ENCODE data around the gene MAP3K14. TPM values are rescaled to one million over a fixed set of nuclear protein-coding genes. Genes with fewer than 3 reads are reported as not detected.

The MAP3K14 gene
- total RNA-seq, 1 donor from 2014 or later, result 9.8 TPM

GRCh38 chr17:45220079-45220478 is 96.7 kb downstream of the MAP3K14 start:
- no peaks in the 10 kb centered on the region for H3K36me3 Mint-ChIP-seq
- peak overlapping the region; percentile 56 for H3K4me3 Mint-ChIP-seq
- H3K4me1 Mint-ChIP-seq, result peaks cover 6% of the 10 kb centered on the region
- no peak for TF ChIP-seq CTCF (IDR thresholded peaks at IDR 0.05; ENCODE audit: unreplicated experiment)
- H3K27me3 Mint-ChIP-seq (ENCODE audit: low read depth), result peaks cover 61% of the 10 kb centered on the region
- no peak for DNase-seq (ENCODE audit: low spot score in 2 of 2, unreplicated experiment in 2 of 2)
- no peak overlapping the region for H3K27ac Mint-ChIP-seq
- no peaks in the 10 kb centered on the region for H3K9me3 Mint-ChIP-seq

GRCh38 chr17:45218895-45219661 is 97.7 kb downstream of the MAP3K14 start:
- peak; percentile 98 for TF ChIP-seq CTCF (IDR thresholded peaks at IDR 0.05; ENCODE audit: unreplicated experiment)
- peak overlapping the region; percentile 34 for H3K4me3 Mint-ChIP-seq
- peak; percentile 70 to 95 for DNase-seq (ENCODE audit: low spot score in 2 of 2, unreplicated experiment in 2 of 2)

More at GRCh38 chr17:45218895-45219661, 97.7 kb downstream of the MAP3K14 start:
- H3K27ac Mint-ChIP-seq, result no peak overlapping the region
- peaks cover 6% of the 10 kb centered on the region for H3K4me1 Mint-ChIP-seq
- no peaks in the 10 kb centered on the region for H3K36me3 Mint-ChIP-seq
- peaks cover 52% of the 10 kb centered on the region for H3K27me3 Mint-ChIP-seq (ENCODE audit: low read depth)
- H3K9me3 Mint-ChIP-seq, result no peaks in the 10 kb centered on the region

Other genes starting within 250 kb of the MAP3K14 start
- gene PLCD3, start 184.5 kb downstream of the MAP3K14 start, total RNA-seq, result 46.6 to 54.0 TPM (median 52.6 TPM) in 3 replicates
- gene ACBD4, start 181.3 kb downstream of the MAP3K14 start, total RNA-seq, result 17.0 to 17.4 TPM (median 17.4 TPM) in 3 replicates
- gene HEXIM1, start 168.5 kb downstream of the MAP3K14 start, total RNA-seq, result 38.2 to 40.6 TPM (median 38.8 TPM) in 3 replicates
- 6.5 to 9.6 TPM (median 7.7 TPM) in 3 replicates for gene HEXIM2, start 155.1 kb downstream of the MAP3K14 start, total RNA-seq
- 3.0 to 3.7 TPM (median 3.6 TPM) in 3 replicates for gene FMNL1, start 95.1 kb downstream of the MAP3K14 start, total RNA-seq
- gene SPATA32, start 54.9 kb downstream of the MAP3K14 start, total RNA-seq, result not detected in 3 replicates
- 14.5 to 16.8 TPM (median 14.8 TPM) in 3 replicates for gene ARHGAP27, start 115.8 kb upstream of the MAP3K14 start, total RNA-seq
- 27.5 to 40.0 TPM (median 33.2 TPM) in 3 replicates for gene PLEKHM1, start 173.7 kb upstream of the MAP3K14 start, total RNA-seq